Measurements from ENCODE around the gene RGS3.
"Not testable (repeated sequence)": the region's sequence is repeated elsewhere in the genome, so short reads cannot be mapped to it uniquely, and the experiment has no call there.

RGS3 gene

DNA sequence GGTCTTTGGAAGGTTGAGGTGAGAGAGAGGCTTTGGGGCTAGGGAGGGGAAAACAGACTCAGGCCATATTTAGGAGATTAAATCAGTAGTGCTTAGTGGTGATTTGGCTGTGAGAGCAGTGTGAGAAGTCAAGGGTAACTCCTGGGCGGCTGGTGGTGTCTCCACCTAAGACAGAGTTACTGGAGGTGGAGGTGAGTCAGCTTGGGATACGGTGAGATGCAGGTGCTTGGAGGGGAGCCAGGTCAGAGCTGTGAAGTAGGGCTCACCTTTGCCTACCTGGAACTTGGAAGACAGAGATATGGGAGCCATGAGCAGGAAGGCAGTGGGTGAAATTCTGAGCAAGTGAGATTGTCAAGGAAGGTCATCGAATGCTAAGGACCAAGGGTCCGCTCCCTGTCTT is 24.5 kb downstream of the RGS3 start:
- Mint-ChIP-seq H3K27ac (no peak overlapping the region), H3K9me3 (no peaks in the 10 kb centered on the region), H3K36me3 (ENCODE audit: low read depth) (no peaks in the 10 kb centered on the region), H3K27me3 (peaks cover 3% of the 10 kb centered on the region), H3K4me1 (ENCODE audit: low read depth) (peaks cover 21% of the 10 kb centered on the region), H3K4me3 (no peak overlapping the region)
- intact Hi-C loops (cut with micrococcal nuclease), result no loop called here

DNA sequence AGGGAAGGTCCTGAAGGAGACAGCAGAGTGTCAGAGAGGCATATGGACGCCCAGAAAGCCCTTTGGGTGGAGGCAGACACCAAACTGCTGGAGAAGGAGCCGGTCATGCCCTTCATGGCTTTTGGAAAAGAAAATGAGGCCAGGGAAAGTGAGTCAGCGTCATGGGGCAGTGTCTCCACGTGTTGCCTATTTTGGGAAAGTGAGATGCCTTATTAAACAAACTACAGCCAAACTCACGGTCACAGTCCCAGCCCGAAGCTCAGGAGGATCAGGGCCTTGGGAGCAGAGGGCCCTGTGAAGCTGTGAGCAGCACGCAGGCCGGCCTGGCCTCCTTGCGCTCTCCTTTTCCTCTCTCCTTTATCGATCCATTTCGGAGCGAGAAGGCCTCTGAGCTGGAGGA is 25.0 kb downstream of the RGS3 start:
- intact Hi-C loops (cut with micrococcal nuclease), result no loop called here
- Mint-ChIP-seq H3K4me1 (ENCODE audit: low read depth) (peaks cover 24% of the 10 kb centered on the region), H3K9me3 (no peaks in the 10 kb centered on the region), H3K36me3 (ENCODE audit: low read depth) (no peaks in the 10 kb centered on the region), H3K27ac (no peak overlapping the region), H3K27me3 (peaks cover 4% of the 10 kb centered on the region), H3K4me3 (no peak overlapping the region)

- H3K4me3 Mint-ChIP-seq; H3K9me3 Mint-ChIP-seq; intact Hi-C loops (cut with micrococcal nuclease); H3K36me3 Mint-ChIP-seq (ENCODE audit: low read depth); H3K27me3 Mint-ChIP-seq; H3K27ac Mint-ChIP-seq: not testable (repeated sequence)
- H3K4me1 Mint-ChIP-seq (ENCODE audit: low read depth), result peaks cover 15% of the 10 kb centered on the region
Measured at GRCh38 chr9:113491147-113491546, 27.6 kb downstream of the RGS3 start.

GRCh38 chr9:113492343-113493202 is 29.0 kb downstream of the RGS3 start:
- Mint-ChIP-seq H3K27ac (peak overlapping the region; percentile 35), H3K9me3 (no peaks in the 10 kb centered on the region), H3K27me3 (peaks cover 4% of the 10 kb centered on the region), H3K36me3 (ENCODE audit: low read depth) (no peaks in the 10 kb centered on the region), H3K4me3 (no peak overlapping the region), H3K4me1 (ENCODE audit: low read depth) (peaks cover 15% of the 10 kb centered on the region)
- intact Hi-C loops (cut with micrococcal nuclease), result no loop called here

DNA sequence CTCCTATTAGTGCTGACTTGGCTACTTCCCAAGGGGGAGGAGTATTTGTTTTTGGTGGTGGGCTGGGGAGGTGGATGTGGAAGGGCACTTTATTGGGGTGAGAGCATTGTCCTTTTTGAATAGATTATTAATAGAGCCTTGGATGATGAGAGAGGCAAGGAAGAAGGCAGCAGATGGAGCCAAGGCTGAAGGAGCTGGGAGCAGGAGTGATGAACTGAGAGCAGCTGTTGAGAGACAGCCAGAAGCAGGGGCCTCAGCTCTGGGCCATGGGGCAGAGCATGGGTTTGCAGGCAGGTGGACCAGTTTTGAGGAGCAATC is 29.6 kb downstream of the RGS3 start:
- Mint-ChIP-seq H3K9me3 (no peaks in the 10 kb centered on the region), H3K4me1 (ENCODE audit: low read depth) (peaks cover 15% of the 10 kb centered on the region), H3K27me3 (peaks cover 4% of the 10 kb centered on the region), H3K36me3 (ENCODE audit: low read depth) (no peaks in the 10 kb centered on the region), H3K27ac (peak overlapping the region; percentile 35), H3K4me3 (no peak overlapping the region)
- intact Hi-C loops (cut with micrococcal nuclease), result no loop called here

- no peak overlapping the region for H3K4me3 Mint-ChIP-seq
- intact Hi-C loops (cut with micrococcal nuclease), result no loop called here
- H3K27me3 Mint-ChIP-seq, result peaks cover 4% of the 10 kb centered on the region
- no peak overlapping the region for H3K27ac Mint-ChIP-seq
- H3K36me3 Mint-ChIP-seq (ENCODE audit: low read depth), result no peaks in the 10 kb centered on the region
- H3K4me1 Mint-ChIP-seq (ENCODE audit: low read depth), result peaks cover 15% of the 10 kb centered on the region
- no peaks in the 10 kb centered on the region for H3K9me3 Mint-ChIP-seq
Measured at GRCh38 chr9:113495526-113495925, 32.0 kb downstream of the RGS3 start.

GRCh38 chr9:113497051-113497450 is 33.5 kb downstream of the RGS3 start:
- Mint-ChIP-seq H3K9me3 (no peaks in the 10 kb centered on the region), H3K36me3 (ENCODE audit: low read depth) (no peaks in the 10 kb centered on the region), H3K27ac (no peak overlapping the region), H3K27me3 (peaks cover 4% of the 10 kb centered on the region), H3K4me1 (ENCODE audit: low read depth) (peaks cover 13% of the 10 kb centered on the region), H3K4me3 (no peak overlapping the region)
- intact Hi-C loops (cut with micrococcal nuclease), result no loop called here

- intact Hi-C loops (cut with micrococcal nuclease), result no loop called here
- no peaks in the 10 kb centered on the region for H3K27me3 Mint-ChIP-seq
- no peak overlapping the region for H3K4me3 Mint-ChIP-seq
- H3K9me3 Mint-ChIP-seq, result no peaks in the 10 kb centered on the region
- H3K27ac Mint-ChIP-seq, result no peak overlapping the region
- no peaks in the 10 kb centered on the region for H3K36me3 Mint-ChIP-seq (ENCODE audit: low read depth)
- H3K4me1 Mint-ChIP-seq (ENCODE audit: low read depth), result peaks cover 19% of the 10 kb centered on the region
Measured at GRCh38 chr9:113499153-113499875, 35.8 kb downstream of the RGS3 start.

- Mint-ChIP-seq H3K27me3 (no peaks in the 10 kb centered on the region), H3K4me1 (ENCODE audit: low read depth) (peaks cover 19% of the 10 kb centered on the region), H3K4me3 (no peak overlapping the region), H3K27ac (no peak overlapping the region), H3K9me3 (no peaks in the 10 kb centered on the region), H3K36me3 (ENCODE audit: low read depth) (no peaks in the 10 kb centered on the region)
- intact Hi-C loops (cut with micrococcal nuclease), result no loop called here
Measured at GRCh38 chr9:113499876-113500497, 36.5 kb downstream of the RGS3 start.

DNA sequence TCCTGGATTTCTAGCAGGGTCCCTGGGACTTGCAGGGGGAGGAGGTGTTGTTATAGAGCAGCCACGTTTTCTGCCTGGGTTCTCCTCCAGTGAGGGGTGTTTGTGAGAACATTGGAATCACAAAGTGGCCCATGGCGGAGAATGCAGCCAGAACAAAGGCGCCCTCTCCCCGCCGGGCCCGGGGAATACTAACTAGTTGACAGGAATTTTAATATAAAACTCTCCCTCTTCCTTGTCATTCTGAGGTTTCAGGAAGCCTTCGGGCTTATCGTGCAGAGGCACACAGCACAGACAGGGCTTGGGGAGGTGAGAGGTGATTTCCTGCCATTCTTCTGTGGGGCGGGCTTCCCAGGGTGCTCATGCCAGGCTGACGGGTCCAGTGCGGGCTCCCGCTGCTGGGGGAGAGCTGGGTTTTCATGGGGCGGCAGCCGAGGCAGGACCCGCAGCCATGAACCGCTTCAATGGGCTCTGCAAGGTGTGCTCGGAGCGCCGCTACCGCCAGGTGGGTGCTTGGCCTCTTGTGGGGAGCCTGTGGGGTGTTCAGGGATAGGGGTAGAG is 37.7 kb downstream of the RGS3 start:
- Mint-ChIP-seq H3K4me3 (no peak overlapping the region), H3K27me3 (no peaks in the 10 kb centered on the region), H3K27ac (peak overlapping the region; percentile 22), H3K36me3 (ENCODE audit: low read depth) (no peaks in the 10 kb centered on the region), H3K9me3 (no peaks in the 10 kb centered on the region), H3K4me1 (ENCODE audit: low read depth) (peaks cover 19% of the 10 kb centered on the region)
- intact Hi-C loops (cut with micrococcal nuclease), result no loop called here

DNA sequence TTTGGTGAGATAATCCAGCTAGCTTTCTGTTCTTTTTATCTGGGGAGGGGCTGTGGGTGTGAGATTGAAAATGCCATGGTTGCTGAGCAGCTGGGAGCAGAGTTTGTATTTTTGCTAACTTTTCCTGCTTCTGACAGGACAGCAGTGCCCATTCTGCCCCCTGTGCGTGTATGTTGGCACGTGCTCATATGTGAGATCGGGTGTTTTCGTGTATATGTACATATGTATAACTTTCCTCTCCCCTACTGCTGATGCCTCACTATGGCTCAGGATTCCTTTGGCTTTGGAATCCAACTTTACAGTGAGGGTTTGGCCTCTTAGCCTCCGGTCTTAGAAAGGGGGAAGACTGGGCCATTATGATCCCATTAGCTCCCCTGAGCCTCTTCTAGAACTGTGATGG is 38.3 kb downstream of the RGS3 start:
- Mint-ChIP-seq H3K36me3 (ENCODE audit: low read depth) (no peaks in the 10 kb centered on the region), H3K4me1 (ENCODE audit: low read depth) (peaks cover 19% of the 10 kb centered on the region), H3K4me3 (no peak overlapping the region), H3K9me3 (no peaks in the 10 kb centered on the region), H3K27ac (peak overlapping the region; percentile 22), H3K27me3 (no peaks in the 10 kb centered on the region)
- intact Hi-C loops (cut with micrococcal nuclease), result no loop called here

DNA sequence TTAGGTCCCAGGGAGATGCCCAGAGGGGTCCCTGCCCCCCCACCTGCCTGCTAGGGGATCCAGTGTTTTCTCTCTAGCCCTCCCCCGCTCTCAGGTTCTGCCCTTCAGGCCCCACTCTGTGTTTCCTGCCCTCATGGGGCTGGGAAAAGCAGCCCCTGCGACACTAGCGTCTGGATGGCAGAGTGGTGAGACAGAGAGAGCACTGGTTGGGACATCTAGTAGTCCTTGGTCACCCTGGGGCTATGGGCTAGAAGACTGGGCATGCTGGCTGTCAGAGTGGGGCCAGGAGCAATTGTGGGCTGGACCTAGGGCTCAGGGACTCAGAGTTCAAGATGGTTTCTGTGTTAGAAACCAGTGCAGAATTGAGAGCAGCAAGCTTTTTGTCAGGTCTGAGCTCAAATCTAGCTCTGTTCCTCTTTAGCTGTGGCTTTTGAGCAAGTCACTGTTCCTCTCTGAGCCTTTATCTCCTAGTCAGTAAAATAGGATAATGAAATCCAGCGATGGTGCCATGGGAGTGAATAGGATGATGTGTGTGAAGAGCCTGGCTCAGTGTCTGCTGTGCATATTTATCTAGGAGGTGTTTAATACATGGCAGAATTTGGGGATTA is 39.0 kb downstream of the RGS3 start:
- intact Hi-C loops (cut with micrococcal nuclease), result no loop called here
- H3K4me1 Mint-ChIP-seq (ENCODE audit: low read depth), result peaks cover 19% of the 10 kb centered on the region
- no peaks in the 10 kb centered on the region for H3K36me3 Mint-ChIP-seq (ENCODE audit: low read depth)
- H3K9me3 Mint-ChIP-seq, result no peaks in the 10 kb centered on the region
- H3K27ac Mint-ChIP-seq, result peak overlapping the region; percentile 16
- H3K4me3 Mint-ChIP-seq, result no peak overlapping the region
- no peaks in the 10 kb centered on the region for H3K27me3 Mint-ChIP-seq

- no peaks in the 10 kb centered on the region for H3K36me3 Mint-ChIP-seq (ENCODE audit: low read depth)
- no peak overlapping the region for H3K4me3 Mint-ChIP-seq
- H3K27ac Mint-ChIP-seq, result peak overlapping the region; percentile 16
- no peaks in the 10 kb centered on the region for H3K27me3 Mint-ChIP-seq
- H3K9me3 Mint-ChIP-seq, result no peaks in the 10 kb centered on the region
- peaks cover 20% of the 10 kb centered on the region for H3K4me1 Mint-ChIP-seq (ENCODE audit: low read depth)
- intact Hi-C loops (cut with micrococcal nuclease), result no loop called here
Measured at GRCh38 chr9:113503131-113503541, 39.6 kb downstream of the RGS3 start.

All from dendritic cell treated with granulocyte-macrophage colony-stimulating factor and Interleukin-4, amounts not matched to agents 40 ng/mL and 50 ng/mL, for 4 days (primary cell).